T-cell (primary cell): Measurements from ENCODE around the gene GADD45B. TPM values are rescaled to one million over a fixed set of nuclear protein-coding genes. Genes with fewer than 3 reads are reported as not detected.
A peak's percentile ranks its signal among the peaks of the same experiment; 100 is the strongest.

Experiments used
- ATAC-seq, 4 experiments: fragments of 200-7000 bp in 3 of 4; fragments of 150-1000 bp in 1 of 4; cut with Tn5 transposase; replicated peaks in 1 of 4; 1 replicate in 3 of 4; 2 replicates in 1 of 4; pipeline ENCODE4 v1.10.0; 2021; ENCODE audit warnings: moderate library complexity in 3 of 4, mild to moderate bottlenecking in 2 of 4, moderate number of reproducible peaks in 1 of 4
- CTCF ChIA-PET, 2 donors: fragments of 300-600 bp; sonication (Branson Sonifier 250); formaldehyde crosslinking; loops; one replicate each; lab custom pipeline; 2022; ENCODE audit warnings: antibody characterized with exemption in 2 of 2; lab: Charles Lee
- POLR2A ChIA-PET, 2 donors: fragments of 300-600 bp; sonication (Branson Sonifier 250); formaldehyde crosslinking; loops; one replicate each; lab custom pipeline; 2022; ENCODE audit warnings: antibody characterized with exemption in 2 of 2; lab: Charles Lee
- DNase-seq, 35 experiments: peaks; one replicate each; pipeline versions ENCODE4 v3.0.0 to v3.0.0-alpha.2; 2013 to 2023
- H3K27ac ChIP-seq: one replicate; pipeline ENCODE4 v1.5.1; 2013; ENCODE audit warnings: low read length
- H3K27me3 ChIP-seq, 2 experiments: replicated peaks in 1 of 2; 1 replicate in 1 of 2; 2 replicates in 1 of 2; pipeline versions ENCODE4 v1.6.1 to v1.7.0; 2013; ENCODE audit warnings: low read length in 1 of 2, mixed read lengths in 1 of 2; ENCODE audit not compliant: control insufficient read depth in 2 of 2, insufficient read depth in 2 of 2; ENCODE audit errors: extremely low read depth in 1 of 2
- H3K36me3 ChIP-seq, 2 donors: 1 replicate in 1 of 2; 2 replicates in 1 of 2; pipeline versions ENCODE4 v1.6.1 to v1.7.0; 2013; ENCODE audit warnings: low read length in 1 of 2; ENCODE audit not compliant: control insufficient read depth in 2 of 2, insufficient read depth in 1 of 2; ENCODE audit errors: extremely low read depth in 1 of 2
- H3K4me1 ChIP-seq, 2 experiments: 1 replicate in 1 of 2; 2 replicates in 1 of 2; pipeline versions ENCODE4 v1.6.1 to v1.7.0; 2013; ENCODE audit warnings: low read length in 2 of 2, mixed read lengths in 1 of 2; ENCODE audit not compliant: insufficient read depth in 2 of 2, control insufficient read depth in 1 of 2; ENCODE audit errors: extremely low read depth in 1 of 2
- H3K4me3 ChIP-seq, 2 donors: 1 replicate in 1 of 2; 2 replicates in 1 of 2; pipeline versions ENCODE4 v1.5.1 to v1.7.0; 2013; ENCODE audit warnings: mild to moderate bottlenecking in 2 of 2, low read length in 1 of 2, moderate library complexity in 1 of 2; ENCODE audit not compliant: control insufficient read depth in 1 of 2; ENCODE audit errors: extremely low read depth in 1 of 2
- H3K9me3 ChIP-seq: 2 replicates; pipeline ENCODE4 v1.7.0; 2013
- H3K27ac Mint-ChIP-seq, 2 donors: one replicate each; pipeline ENCODE4 v1.8.0; 2020 to 2021; ENCODE audit warnings: mild to moderate bottlenecking in 2 of 2, mixed read lengths in 2 of 2
- H3K27me3 Mint-ChIP-seq, 2 donors: one replicate each; pipeline ENCODE4 v1.8.0; 2021 to 2022; ENCODE audit warnings: mixed read lengths in 2 of 2
- H3K36me3 Mint-ChIP-seq: one replicate; pipeline ENCODE4 v1.8.0; 2021; ENCODE audit warnings: mixed read lengths
- H3K4me1 Mint-ChIP-seq, 3 donors: one replicate each; pipeline ENCODE4 v1.8.0; 2020 to 2022; ENCODE audit warnings: mixed read lengths in 3 of 3, mild to moderate bottlenecking in 1 of 3
- H3K4me3 Mint-ChIP-seq, 3 donors: one replicate each; pipeline ENCODE4 v1.8.0; 2020 to 2022; ENCODE audit warnings: mild to moderate bottlenecking in 3 of 3, mixed read lengths in 3 of 3, moderate library complexity in 3 of 3
- H3K9me3 Mint-ChIP-seq, 3 donors: one replicate each; pipeline ENCODE4 v1.8.0; 2020 to 2022; ENCODE audit warnings: mixed read lengths in 3 of 3
- WGBS: methylation state at CpG from one replicate; pipeline ENCODE4 v1.1.5; 2013; ENCODE audit warnings: missing lambda C conversion rate; ENCODE audit not compliant: insufficient coverage; 5-methylcytosine and 5-hydroxymethylcytosine counted together
- total RNA-seq, 35 experiments: library from RNA in 6 of 35; stranded (reverse) in 6 of 35; fragments of 120-200 nt in 1 of 35; gene quantifications; one replicate each; pipeline versions ENCODE4 v1.2.1 to v1.2.4 and lab custom pipeline; 2013 to 2026

GADD45B gene, protein sequence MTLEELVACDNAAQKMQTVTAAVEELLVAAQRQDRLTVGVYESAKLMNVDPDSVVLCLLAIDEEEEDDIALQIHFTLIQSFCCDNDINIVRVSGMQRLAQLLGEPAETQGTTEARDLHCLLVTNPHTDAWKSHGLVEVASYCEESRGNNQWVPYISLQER
- total RNA-seq (100 to 1,000 TPM in 3 of 5 donors, 10 to 100 TPM in 2; 76.5 to 174 (median 102) TPM), total RNA-seq (lab: John Stamatoyannopoulos, UW) (28.7 to 410 (median 166) reads per million in 29 experiments)
- 74.5 TPM for total RNA-seq (2013)

- CTCF ChIA-PET: interaction anchor here (0.5 to 2.2 kb wide), 23 partner anchors 8 to 559 kb away, joined by 3 to 21 read pairs (median 4); partner anchors contain the start of genes LMNB2 (in 1 of the 2) and TIMM13 (in 1 of the 2)
- H3K27ac Mint-ChIP-seq: peak within 1 kb of the TSS; percentile 85 to 99
- peak within 1 kb of the TSS; percentile 76 for H3K27ac ChIP-seq
- DNase-seq (peak; percentile 91 to 99 (median 96)), ATAC-seq (peak; percentile 56 to 70 (median 70))
- POLR2A ChIA-PET: interaction anchor here (0.5 to 3.4 kb wide), 36 partner anchors 10 to 638 kb away, joined by 3 to 52 read pairs (median 6); partner anchors contain the start of genes TIMM13 (in 1 of the 2) and ZNF57 (in 1 of the 2)
- peak within 1 kb of the TSS; percentile 87 to 100 for H3K4me3 ChIP-seq
- WGBS: 0% methylated on average over 55 of the region's 70 CpGs
- no peaks in the 10 kb centered on the region for H3K27me3 ChIP-seq
- no peaks in the 10 kb centered on the region for H3K9me3 ChIP-seq
- no peaks in the 10 kb centered on the region for H3K27me3 Mint-ChIP-seq
- H3K4me1 Mint-ChIP-seq: peaks cover 11 to 33% (median 23%) of the 10 kb centered on the region in 3 donors
- H3K36me3 Mint-ChIP-seq: peaks cover 15% of the 10 kb centered on the region
- peaks cover 13 to 47% of the 10 kb centered on the region in 2 experiments for H3K4me1 ChIP-seq
- H3K9me3 Mint-ChIP-seq: no peaks in the 10 kb centered on the region
- H3K36me3 ChIP-seq: peaks cover 0 to 2% of the 10 kb centered on the region in 2 donors
- peak within 1 kb of the TSS; percentile 95 to 100 (median 99) for H3K4me3 Mint-ChIP-seq
These were observed at the start of gene GADD45B for GRCh38 chr19:2475702-2476450. Gene GADD45B (plus strand): TSS chr19:2476127. CDS start chr19:2476359, 232 bp downstream.

DNA sequence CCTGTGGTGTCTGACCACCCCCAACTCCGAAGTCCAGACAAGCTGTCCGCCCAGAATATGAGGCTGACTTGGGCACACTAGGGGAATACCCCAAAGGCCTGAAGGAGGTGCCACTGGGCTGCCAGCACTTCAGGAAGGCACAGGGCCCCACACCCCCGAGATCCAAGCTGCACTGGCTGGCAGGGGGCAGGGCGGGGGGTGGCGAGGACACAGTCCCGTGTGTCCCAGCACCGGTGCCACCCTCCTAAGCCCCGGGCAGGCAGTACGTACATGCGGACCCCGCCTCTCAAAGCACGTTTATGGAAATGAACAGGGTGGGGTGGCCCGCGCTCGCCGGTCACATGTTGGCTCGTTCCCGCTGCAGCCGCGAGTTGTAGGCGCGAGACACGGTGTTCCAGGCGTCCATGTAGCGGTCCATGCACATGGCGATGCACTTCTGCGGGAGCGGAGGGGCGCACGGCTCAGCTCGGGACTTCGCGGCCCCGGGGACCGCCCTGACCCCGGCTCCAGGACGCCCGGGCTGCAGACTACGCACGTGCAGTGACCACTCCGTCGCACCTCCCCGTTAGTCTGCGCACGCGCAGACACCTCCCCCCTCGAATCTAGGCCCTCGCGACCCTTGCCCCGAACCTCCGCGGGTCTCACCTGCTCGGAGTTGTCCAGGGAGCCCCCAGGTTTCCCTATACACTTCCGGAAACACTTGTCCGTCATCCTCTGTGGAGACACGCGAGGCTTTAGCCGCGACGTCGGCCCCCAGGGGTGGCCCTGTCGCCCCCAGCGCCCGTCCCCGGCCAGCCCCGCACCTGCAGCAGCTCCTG is 49.1 kb upstream of the GADD45B start:
- H3K36me3 ChIP-seq: peaks cover 7 to 17% of the 10 kb centered on the region in 2 donors
- peaks cover 8 to 30% of the 10 kb centered on the region in 2 experiments for H3K4me1 ChIP-seq
- DNase-seq (peak in 13 of 35 experiments; percentile 5 to 48 (median 20)), ATAC-seq (peak in 3 of 4 experiments; percentile 1 to 8 (median 6))
- no peaks in the 10 kb centered on the region for H3K27me3 Mint-ChIP-seq
- peak overlapping the region; percentile 65 to 97 for H3K4me3 ChIP-seq
- no peaks in the 10 kb centered on the region for H3K36me3 Mint-ChIP-seq
- ChIA-PET POLR2A (interaction anchor here in 1 of 2 donors (0.7 to 2.0 kb wide), 2 partner anchors 49 to 51 kb away, joined by 3 to 5 read pairs; partner anchors contain the start of gene GADD45B), CTCF (interaction anchor here (0.5 to 1.6 kb wide), 4 partner anchors 30 to 49 kb away, joined by 3 to 4 read pairs (median 3); partner anchors contain the start of genes GADD45B (in 1 of the 2) and LMNB2 (in 1 of the 2))
- peak overlapping the region; percentile 92 to 99 for H3K27ac Mint-ChIP-seq
- H3K9me3 Mint-ChIP-seq: no peaks in the 10 kb centered on the region
- no peaks in the 10 kb centered on the region for H3K27me3 ChIP-seq
- WGBS: 3% methylated on average over 64 of the region's 66 CpGs
- peaks cover 16 to 18% (median 18%) of the 10 kb centered on the region in 3 donors for H3K4me1 Mint-ChIP-seq
- H3K27ac ChIP-seq: peak overlapping the region; percentile 96
- H3K9me3 ChIP-seq: no peaks in the 10 kb centered on the region
- peak overlapping the region; percentile 89 to 94 (median 89) for H3K4me3 Mint-ChIP-seq

GRCh38 chr19:2427429-2428320 is 48.3 kb upstream of the GADD45B start, which contains the start of gene TIMM13:
Gene TIMM13 (minus strand): TSS chr19:2427586. CDS start chr19:2427533, 53 bp downstream.
- Histone ChIP-seq H3K27me3 (no peaks in the 10 kb centered on the region), H3K36me3 (peaks cover 7 to 22% of the 10 kb centered on the region in 2 donors), H3K9me3 (no peaks in the 10 kb centered on the region), H3K27ac (peak within 1 kb of the TSS; percentile 96), H3K4me1 (peaks cover 8 to 30% of the 10 kb centered on the region in 2 experiments), H3K4me3 (peak within 1 kb of the TSS; percentile 65 to 97)
- whole genome bisulfite sequencing: under 1% methylated on average over 61 of the region's 77 CpGs
- POLR2A ChIA-PET: interaction anchor here (0.6 to 2.0 kb wide), 4 partner anchors 48 to 342 kb away, joined by 3 to 5 read pairs (median 4); partner anchors contain the start of gene GADD45B (in 1 of the 2)
- H3K4me3 Mint-ChIP-seq: peak within 1 kb of the TSS; percentile 89 to 94 (median 89)
- ATAC-seq (peak; percentile 92 to 95 (median 94)), DNase-seq (peak; percentile 92 to 98 (median 96))
- H3K9me3 Mint-ChIP-seq: no peaks in the 10 kb centered on the region
- no peaks in the 10 kb centered on the region for H3K27me3 Mint-ChIP-seq
- H3K4me1 Mint-ChIP-seq: peaks cover 16 to 18% (median 18%) of the 10 kb centered on the region in 3 donors
- CTCF ChIA-PET: interaction anchor here in 1 of 2 donors (0.6 to 1.6 kb wide), 8 partner anchors 29 to 275 kb away, joined by 3 to 4 read pairs (median 3); partner anchors contain the start of genes GADD45B, LMNB2 and PLEKHJ1
- peak within 1 kb of the TSS; percentile 92 to 99 for H3K27ac Mint-ChIP-seq
- H3K36me3 Mint-ChIP-seq: no peaks in the 10 kb centered on the region

DNA sequence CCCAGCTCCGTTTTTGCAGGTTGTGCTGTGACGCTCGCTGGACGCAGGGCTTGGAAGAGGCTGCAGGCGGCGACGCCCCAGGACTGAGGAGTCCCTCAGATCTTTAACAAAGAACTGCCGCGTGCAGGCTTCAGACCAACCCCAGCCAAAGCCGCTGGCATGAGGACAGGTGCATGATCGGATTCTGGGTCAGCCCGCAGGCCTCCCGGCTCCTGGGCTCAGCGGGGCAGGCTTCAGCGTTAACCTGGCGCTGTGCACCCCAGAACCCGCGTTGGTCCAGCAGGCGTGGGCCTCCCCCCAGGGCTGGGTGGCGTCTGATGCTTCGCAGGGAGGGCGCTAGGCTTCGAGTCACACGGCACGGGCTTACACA is 47.6 kb upstream of the GADD45B start:
- H3K27me3 ChIP-seq: no peaks in the 10 kb centered on the region
- 78% methylated on average over 24 of the region's 25 CpGs for WGBS
- Mint-ChIP-seq H3K27ac (peak overlapping the region in 1 of 2 donors; percentile 99), H3K4me3 (peak overlapping the region in 2 of 3 donors; percentile 89 to 94), H3K36me3 (no peaks in the 10 kb centered on the region), H3K27me3 (no peaks in the 10 kb centered on the region), H3K9me3 (no peaks in the 10 kb centered on the region), H3K4me1 (peaks cover 16 to 18% (median 18%) of the 10 kb centered on the region in 3 donors)
- H3K36me3 ChIP-seq: peaks cover 7 to 22% of the 10 kb centered on the region in 2 donors
- H3K27ac ChIP-seq: peak overlapping the region; percentile 96
- ATAC-seq (no peak), DNase-seq (no peak)
- H3K9me3 ChIP-seq: no peaks in the 10 kb centered on the region
- POLR2A ChIA-PET: interaction anchor here in 1 of 2 donors (0.6 to 2.0 kb wide), 2 partner anchors 48 to 343 kb away, joined by 5 read pairs; partner anchors contain the start of gene GADD45B
- H3K4me3 ChIP-seq: peak overlapping the region in 1 of 2 donors; percentile 97
- H3K4me1 ChIP-seq: peaks cover 8 to 30% of the 10 kb centered on the region in 2 experiments
- CTCF ChIA-PET: interaction anchor here in 1 of 2 donors (0.6 to 1.6 kb wide), 5 partner anchors 28 to 276 kb away, joined by 3 to 4 read pairs (median 3); partner anchors contain the start of genes LMNB2 and PLEKHJ1
